ENCODE measurements around the gene HMCN1. TPM values are rescaled to one million over a fixed set of nuclear protein-coding genes. Genes with fewer than 3 reads are reported as not detected.
"Not testable (repeated sequence)": the region's sequence is repeated elsewhere in the genome, so short reads cannot be mapped to it uniquely, and the experiment has no call there.

HMCN1 gene
- total and polyA plus RNA-seq, 2 donors (not counting 1 experiment from before 2014, with no cell fraction given), result 6.8 to 21.0 TPM

DNA sequence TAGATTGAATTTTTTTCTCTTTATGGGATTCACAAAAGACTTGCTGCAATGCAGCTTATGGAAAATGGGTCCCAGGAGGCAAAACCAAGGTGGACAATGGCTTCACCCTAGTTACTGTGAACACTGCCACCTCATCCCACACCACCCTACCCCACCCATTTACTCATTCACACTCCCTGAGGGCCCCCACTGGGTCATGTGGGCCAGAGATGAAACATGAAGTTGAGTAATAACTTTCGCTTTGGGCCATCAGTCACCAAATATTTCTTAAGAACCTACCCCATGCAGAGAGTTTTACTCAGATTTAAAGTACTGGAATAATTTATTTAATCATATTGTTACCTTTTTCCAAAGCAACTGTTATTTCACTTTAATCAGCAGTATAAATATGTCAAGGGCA is 449.0 kb downstream of the HMCN1 start:
- Histone ChIP-seq H3K9me3 (ENCODE audit: control insufficient read depth, insufficient read depth, low read depth, low read length) (no peaks in the 10 kb centered on the region), H3K4me3 (replicated peaks in 1 of 4; ENCODE audit: control extremely low read depth in 1 of 4, insufficient read depth in 1 of 4, low read depth in 3 of 4, low read length in 4 of 4) (no peak overlapping the region), H3K4me1 (ENCODE audit: control insufficient read depth, extremely low read depth, insufficient read depth, low read length) (peaks cover 14% of the 10 kb centered on the region), H3K27me3 (ENCODE audit: control insufficient read depth, insufficient read depth, low read length) (no peaks in the 10 kb centered on the region), H2AFZ (ENCODE audit: low read length) (no peak overlapping the region), H3K79me2 (ENCODE audit: control insufficient read depth, insufficient read depth, low read length) (no peaks in the 10 kb centered on the region), H4K20me1 (ENCODE audit: control insufficient read depth, extremely low read depth, insufficient read depth, low read length) (no peaks in the 10 kb centered on the region), H3K36me3 (ENCODE audit: control insufficient read depth, insufficient read depth, low read length) (no peaks in the 10 kb centered on the region), H3K4me2 (ENCODE audit: extremely low read depth, insufficient read depth, low read length) (peak overlapping the region; percentile 53), H3K27ac (ENCODE audit: insufficient read depth, low read length) (peak overlapping the region; percentile 53), H3K9ac (ENCODE audit: insufficient read depth, low read length) (no peak overlapping the region)
- no peak for TF ChIP-seq EZH2 (IDR thresholded peaks at IDR 0.05; ENCODE audit: low read length, missing control alignments)
- TF ChIP-seq, protein P1, sequence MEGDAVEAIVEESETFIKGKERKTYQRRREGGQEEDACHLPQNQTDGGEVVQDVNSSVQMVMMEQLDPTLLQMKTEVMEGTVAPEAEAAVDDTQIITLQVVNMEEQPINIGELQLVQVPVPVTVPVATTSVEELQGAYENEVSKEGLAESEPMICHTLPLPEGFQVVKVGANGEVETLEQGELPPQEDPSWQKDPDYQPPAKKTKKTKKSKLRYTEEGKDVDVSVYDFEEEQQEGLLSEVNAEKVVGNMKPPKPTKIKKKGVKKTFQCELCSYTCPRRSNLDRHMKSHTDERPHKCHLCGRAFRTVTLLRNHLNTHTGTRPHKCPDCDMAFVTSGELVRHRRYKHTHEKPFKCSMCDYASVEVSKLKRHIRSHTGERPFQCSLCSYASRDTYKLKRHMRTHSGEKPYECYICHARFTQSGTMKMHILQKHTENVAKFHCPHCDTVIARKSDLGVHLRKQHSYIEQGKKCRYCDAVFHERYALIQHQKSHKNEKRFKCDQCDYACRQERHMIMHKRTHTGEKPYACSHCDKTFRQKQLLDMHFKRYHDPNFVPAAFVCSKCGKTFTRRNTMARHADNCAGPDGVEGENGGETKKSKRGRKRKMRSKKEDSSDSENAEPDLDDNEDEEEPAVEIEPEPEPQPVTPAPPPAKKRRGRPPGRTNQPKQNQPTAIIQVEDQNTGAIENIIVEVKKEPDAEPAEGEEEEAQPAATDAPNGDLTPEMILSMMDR (conservative IDR thresholded peaks at IDR 0.05 in 1 of 2, IDR thresholded peaks at IDR 0.05 in 1 of 2; ENCODE audit: low read depth in 1 of 2, low read length in 2 of 2), result no peak
- DNase-seq (ENCODE audit: low read depth in 2 of 2), result peak; percentile 59 to 68

GRCh38 chr1:186183970-186184628 is 449.9 kb downstream of the HMCN1 start:
- Histone ChIP-seq H3K4me3 (replicated peaks in 1 of 4; ENCODE audit: control extremely low read depth in 1 of 4, insufficient read depth in 1 of 4, low read depth in 3 of 4, low read length in 4 of 4) (peak overlapping the region in 1 of 4 experiments; percentile 24), H3K4me1 (ENCODE audit: control insufficient read depth, extremely low read depth, insufficient read depth, low read length) (peaks cover 14% of the 10 kb centered on the region), H3K27ac (ENCODE audit: insufficient read depth, low read length) (peak overlapping the region; percentile 53), H3K9ac (ENCODE audit: insufficient read depth, low read length) (no peak overlapping the region), H3K4me2 (ENCODE audit: extremely low read depth, insufficient read depth, low read length) (peak overlapping the region; percentile 53), H2AFZ (ENCODE audit: low read length) (no peak overlapping the region), H4K20me1 (ENCODE audit: control insufficient read depth, extremely low read depth, insufficient read depth, low read length) (no peaks in the 10 kb centered on the region), H3K9me3 (ENCODE audit: control insufficient read depth, insufficient read depth, low read depth, low read length) (no peaks in the 10 kb centered on the region), H3K79me2 (ENCODE audit: control insufficient read depth, insufficient read depth, low read length) (no peaks in the 10 kb centered on the region), H3K36me3 (ENCODE audit: control insufficient read depth, insufficient read depth, low read length) (no peaks in the 10 kb centered on the region), H3K27me3 (ENCODE audit: control insufficient read depth, insufficient read depth, low read length) (no peaks in the 10 kb centered on the region)
- DNase-seq (ENCODE audit: low read depth in 2 of 2), result peak; percentile 37 to 69
- TF ChIP-seq EZH2 (IDR thresholded peaks at IDR 0.05; ENCODE audit: low read length, missing control alignments), result no peak
- TF ChIP-seq, protein P1 (conservative IDR thresholded peaks at IDR 0.05 in 1 of 2, IDR thresholded peaks at IDR 0.05 in 1 of 2; ENCODE audit: low read depth in 1 of 2, low read length in 2 of 2), result no peak

- H4K20me1 ChIP-seq (ENCODE audit: control insufficient read depth, extremely low read depth, insufficient read depth, low read length); H2AFZ ChIP-seq (ENCODE audit: low read length); H3K27ac ChIP-seq (ENCODE audit: insufficient read depth, low read length); H3K4me2 ChIP-seq (ENCODE audit: extremely low read depth, insufficient read depth, low read length); H3K36me3 ChIP-seq (ENCODE audit: control insufficient read depth, insufficient read depth, low read length); H3K9ac ChIP-seq (ENCODE audit: insufficient read depth, low read length); H3K4me3 ChIP-seq (replicated peaks in 1 of 4; ENCODE audit: control extremely low read depth in 1 of 4, insufficient read depth in 1 of 4, low read depth in 3 of 4, low read length in 4 of 4); DNase-seq (ENCODE audit: low read depth in 2 of 2); H3K79me2 ChIP-seq (ENCODE audit: control insufficient read depth, insufficient read depth, low read length); H3K9me3 ChIP-seq (ENCODE audit: control insufficient read depth, insufficient read depth, low read depth, low read length); H3K27me3 ChIP-seq (ENCODE audit: control insufficient read depth, insufficient read depth, low read length): not testable (repeated sequence)
- peaks cover 16% of the 10 kb centered on the region for H3K4me1 ChIP-seq (ENCODE audit: control insufficient read depth, extremely low read depth, insufficient read depth, low read length)
These were observed 452.1 kb downstream of the HMCN1 start for GRCh38 chr1:186186251-186186650.
